Fibroblast of the aortic adventitia (primary cell): Measurements from ENCODE around the gene LTO1. TPM values are rescaled to one million over a fixed set of nuclear protein-coding genes. Genes with fewer than 3 reads are reported as not detected.

ENCODE experiments used
- DNase-seq: peaks from one replicate; pipeline ENCODE4 v3.0.0-alpha.2; 2010; ENCODE audit warnings: low read depth
- H3K4me3 ChIP-seq: 2 replicates; pipeline ENCODE4 v1.5.1; 2011; ENCODE audit warnings: low read depth, mild to moderate bottlenecking, control low read depth, low read length, moderate library complexity
- CTCF ChIP-seq: IDR thresholded peaks from 2 replicates; pipeline ENCODE4 v1.5.1; 2011; ENCODE audit warnings: mild to moderate bottlenecking, low read length, control low read depth, inconsistent platforms; ENCODE audit not compliant: insufficient read depth
- total RNA-seq: library from RNA; depleted of rRNA; stranded (reverse); fragments of >200 nt; gene quantifications from 2 replicates; pipeline ENCODE4 v1.2.3, GENCODE V29; 2012; ENCODE audit warnings: low replicate concordance

Gene LTO1
- total RNA-seq, 1 donor = 16.4 TPM

GRCh38 chr11:69648679-69649575 is 26.2 kb downstream of the LTO1 start:
- DNase-seq = no peak
- no peak overlapping the region for H3K4me3 ChIP-seq
- no peak for TF ChIP-seq CTCF

GRCh38 chr11:69647761-69648497 is 27.2 kb downstream of the LTO1 start:
- no peak for DNase-seq
- H3K4me3 ChIP-seq = no peak overlapping the region
- TF ChIP-seq CTCF = no peak

GRCh38 chr11:69647390-69647748 is 27.8 kb downstream of the LTO1 start:
- no peak for DNase-seq
- TF ChIP-seq CTCF = no peak
- H3K4me3 ChIP-seq = no peak overlapping the region

- no peak for DNase-seq
- no peak for TF ChIP-seq CTCF
Measured at GRCh38 chr11:69646493-69647389, 28.4 kb downstream of the LTO1 start.

GRCh38 chr11:69645801-69646492 is 29.2 kb downstream of the LTO1 start:
- TF ChIP-seq CTCF = no peak
- peak overlapping the region; percentile 3 for H3K4me3 ChIP-seq
- no peak for DNase-seq

More at GRCh38 chr11:69646493-69647389, 28.4 kb downstream of the LTO1 start:
- no peak overlapping the region for H3K4me3 ChIP-seq
